ENCODE measurements around the gene SYNE2.

- TF ChIP-seq POLR2A (IDR thresholded peaks at IDR 0.05) = no peak
- no peak for TF ChIP-seq CTCF (IDR thresholded peaks at IDR 0.05)
- no peak for TF ChIP-seq POLR2AphosphoS5 (IDR thresholded peaks at IDR 0.05; ENCODE audit: insufficient read depth in 1 of 2, low read depth in 1 of 2)
Measured at GRCh38 chr14:64114166-64114565, 261.4 kb downstream of the SYNE2 start.

Measured in vagina (tissue), 2 donors.